IPS DF 6.9 (cell line): ENCODE data around the gene JDP2.

Source experiments
- DNase-seq: peaks from one replicate; pipeline ENCODE4 v3.0.0-alpha.2; 2013; ENCODE audit warnings: low read depth, low spot score
- H3K27ac ChIP-seq: one replicate; pipeline ENCODE4 v1.5.1; 2013; ENCODE audit warnings: low read length, control low read depth
- H3K27me3 ChIP-seq: 2 replicates; pipeline ENCODE4 v1.6.1; 2013; ENCODE audit warnings: mild to moderate bottlenecking, low read length; ENCODE audit not compliant: control insufficient read depth, insufficient read depth
- H3K36me3 ChIP-seq: 2 replicates; pipeline ENCODE4 v1.6.1; 2013; ENCODE audit warnings: low read length; ENCODE audit not compliant: control insufficient read depth, insufficient read depth
- H3K4me1 ChIP-seq: 2 replicates; pipeline ENCODE4 v1.6.1; 2013; ENCODE audit warnings: low read length; ENCODE audit not compliant: control insufficient read depth, insufficient read depth
- H3K4me3 ChIP-seq: 2 replicates; pipeline ENCODE4 v1.5.1; 2013; ENCODE audit warnings: mild to moderate bottlenecking, low read length
- H3K9me3 ChIP-seq: 2 replicates; pipeline ENCODE4 v1.6.1; 2013; ENCODE audit warnings: low read length, inconsistent platforms; ENCODE audit not compliant: control insufficient read depth, insufficient read depth
- WGBS: extraction: QIAGEN DNeasy Blood & Tissue Kit; methylation state at CpG from one replicate; pipeline ENCODE4 v1.1.7; 2013; ENCODE audit warnings: mixed read lengths, missing lambda C conversion rate; ENCODE audit not compliant: insufficient read length, insufficient coverage; 5-methylcytosine and 5-hydroxymethylcytosine counted together

Gene JDP2

DNA sequence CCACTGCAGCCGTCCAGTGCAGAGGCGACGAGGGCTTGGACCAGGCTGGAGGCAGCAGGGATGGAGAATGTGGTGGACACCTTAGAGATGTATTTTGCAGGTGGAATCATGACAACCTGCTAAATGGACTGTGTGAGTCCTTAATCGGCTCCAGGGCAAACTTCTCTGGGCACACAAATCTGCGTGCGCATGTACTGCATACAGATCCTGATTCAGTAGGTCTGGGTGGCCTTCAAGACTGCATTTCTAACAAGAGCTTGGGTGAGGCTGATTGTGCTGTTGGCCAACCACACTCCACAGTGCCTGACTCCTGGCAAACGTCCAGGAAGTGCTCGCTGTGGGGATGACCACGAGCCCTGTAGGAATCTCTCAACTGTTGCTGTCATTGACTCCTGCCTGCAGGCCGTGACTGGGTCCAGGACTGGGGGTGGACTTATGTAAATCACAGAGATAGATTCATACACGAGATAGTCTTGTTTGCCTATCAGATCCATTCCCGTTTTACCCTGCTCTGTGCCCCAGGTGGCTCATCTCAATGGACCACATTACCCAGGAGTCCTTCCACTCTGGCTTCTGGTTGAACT is 27.2 kb downstream of the JDP2 start:
- Histone ChIP-seq H3K27ac (no peak overlapping the region), H3K4me3 (no peak overlapping the region), H3K36me3 (no peaks in the 10 kb centered on the region), H3K27me3 (no peaks in the 10 kb centered on the region), H3K9me3 (no peaks in the 10 kb centered on the region), H3K4me1 (peaks cover 6% of the 10 kb centered on the region)
- no CpG with 5 or more reads among the region's 12 CpGs for WGBS
- no peak for DNase-seq

DNA sequence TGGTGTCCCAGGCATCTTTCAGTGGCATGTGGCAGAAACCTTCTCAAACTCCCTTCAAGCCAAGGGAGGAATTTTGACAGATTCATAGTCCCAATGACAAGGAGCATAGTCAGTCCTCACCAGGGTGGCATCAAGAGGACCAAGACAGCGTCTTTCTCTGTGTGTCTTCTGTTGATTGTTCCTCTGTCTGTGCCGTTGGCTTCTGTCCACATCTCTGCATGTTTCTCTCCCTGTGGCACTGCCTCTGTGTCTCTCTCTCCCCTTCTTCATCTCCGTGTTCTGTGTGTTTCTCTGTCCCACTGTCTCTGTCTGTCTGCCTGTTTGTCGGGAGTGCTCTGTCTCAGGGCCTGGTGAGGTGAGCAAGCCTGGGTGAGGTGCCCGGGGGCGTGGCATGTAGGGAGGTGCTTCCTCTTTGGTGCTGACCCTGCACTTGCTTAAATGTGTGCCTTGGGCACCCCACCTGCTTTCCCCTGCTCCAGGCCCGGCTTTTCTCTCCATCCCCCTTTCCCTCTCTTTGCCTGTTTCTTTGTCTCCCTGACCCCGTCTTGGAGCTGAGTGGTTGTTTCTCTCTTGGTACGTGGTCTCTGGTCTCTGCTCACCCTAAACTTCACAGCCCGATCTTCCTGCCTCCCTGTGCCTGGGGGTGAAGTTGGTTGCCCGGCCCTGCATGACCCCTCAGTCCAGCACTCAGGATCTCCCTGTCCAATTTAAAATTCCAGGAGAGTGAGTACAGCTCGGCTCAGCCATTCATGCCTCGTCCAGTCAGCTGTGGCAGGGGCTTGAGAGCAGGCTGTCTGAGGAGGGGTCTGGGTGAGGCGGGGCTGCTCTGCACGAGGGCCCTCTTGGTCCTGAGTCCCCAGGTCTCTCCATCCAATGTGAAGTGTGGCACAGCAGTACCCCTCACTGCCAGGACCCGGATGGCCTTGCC is 28.5 kb downstream of the JDP2 start:
- peaks cover 6% of the 10 kb centered on the region for H3K4me1 ChIP-seq
- no peak for DNase-seq
- WGBS = no CpG with 5 or more reads among the region's 16 CpGs
- H3K4me3 ChIP-seq = no peak overlapping the region
- no peaks in the 10 kb centered on the region for H3K36me3 ChIP-seq
- no peak overlapping the region for H3K27ac ChIP-seq
- H3K27me3 ChIP-seq = no peaks in the 10 kb centered on the region
- no peaks in the 10 kb centered on the region for H3K9me3 ChIP-seq

DNA sequence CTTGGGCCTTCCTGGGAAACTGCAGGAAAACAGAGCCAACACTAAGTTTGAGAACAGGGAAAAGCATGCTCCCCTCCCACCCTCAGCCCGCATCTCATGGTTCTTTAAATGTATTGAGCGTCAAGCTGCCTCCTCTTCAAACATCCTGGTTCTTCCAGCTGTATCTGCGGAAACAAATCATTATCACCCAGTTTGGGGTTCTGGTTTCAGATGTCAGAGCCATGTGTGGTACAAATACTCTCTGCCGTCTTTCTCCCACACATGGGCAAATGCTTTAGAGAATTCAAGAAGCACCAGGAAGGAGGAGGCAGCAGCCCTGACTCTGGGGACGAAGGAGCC is 29.1 kb downstream of the JDP2 start:
- Histone ChIP-seq H3K9me3 (no peaks in the 10 kb centered on the region), H3K36me3 (no peaks in the 10 kb centered on the region), H3K4me3 (no peak overlapping the region), H3K27me3 (no peaks in the 10 kb centered on the region), H3K27ac (no peak overlapping the region), H3K4me1 (peaks cover 6% of the 10 kb centered on the region)
- WGBS = no CpG with 5 or more reads among the region's 5 CpGs
- no peak for DNase-seq

DNA sequence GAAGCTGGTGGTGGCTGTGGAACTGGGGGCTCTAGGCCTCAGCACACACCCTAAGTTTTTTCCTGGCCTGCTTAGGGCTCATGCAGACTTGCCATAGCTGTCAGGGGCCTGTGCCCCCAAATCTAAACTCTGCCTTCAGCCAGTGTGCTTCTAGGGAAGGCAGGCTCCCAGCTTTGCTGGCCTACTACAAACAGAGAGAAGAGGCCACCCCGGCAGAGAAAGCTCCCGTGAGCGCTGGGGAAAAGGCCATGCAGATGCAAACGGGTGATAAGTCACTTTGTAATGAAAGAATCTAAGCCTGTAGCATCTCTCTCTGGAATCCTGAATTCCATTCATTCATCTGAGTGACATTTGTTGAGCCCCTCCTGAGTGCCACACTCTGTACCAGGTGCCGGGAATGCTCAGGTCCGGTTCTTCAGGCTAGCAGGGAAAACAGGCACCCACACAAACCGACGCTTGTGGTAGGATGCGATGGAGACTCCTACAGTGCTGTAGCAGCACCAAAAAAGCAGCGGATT is 29.9 kb downstream of the JDP2 start:
- no peak for DNase-seq
- Histone ChIP-seq H3K4me3 (no peak overlapping the region), H3K27me3 (no peaks in the 10 kb centered on the region), H3K27ac (no peak overlapping the region), H3K36me3 (no peaks in the 10 kb centered on the region), H3K4me1 (peaks cover 6% of the 10 kb centered on the region), H3K9me3 (no peaks in the 10 kb centered on the region)
- no CpG with 5 or more reads among the region's 10 CpGs for WGBS

DNA sequence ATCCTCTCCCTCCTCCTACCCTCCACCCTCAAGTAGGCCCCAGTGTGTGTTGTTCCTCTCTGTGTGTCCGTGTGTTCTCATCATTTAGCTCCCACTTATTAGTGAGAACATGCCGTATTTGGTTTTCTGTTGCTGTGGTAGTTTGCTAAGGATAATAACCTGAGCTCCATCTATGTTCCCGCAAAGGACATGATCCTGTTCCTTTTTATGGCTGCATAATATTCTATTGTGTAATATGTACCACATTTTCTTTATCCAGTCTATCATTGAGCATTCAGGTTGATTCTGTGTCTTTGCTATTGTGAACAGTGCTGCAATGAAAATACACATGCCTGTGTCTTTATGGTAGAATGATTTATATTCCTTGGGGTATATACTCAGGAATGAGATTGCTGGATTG is 30.5 kb downstream of the JDP2 start:
- H3K27me3 ChIP-seq = no peaks in the 10 kb centered on the region
- H3K27ac ChIP-seq = no peak overlapping the region
- no peak for DNase-seq
- H3K4me3 ChIP-seq = no peak overlapping the region
- no peaks in the 10 kb centered on the region for H3K36me3 ChIP-seq
- H3K9me3 ChIP-seq = no peaks in the 10 kb centered on the region
- H3K4me1 ChIP-seq = peaks cover 6% of the 10 kb centered on the region
- WGBS = no CpG with 5 or more reads among the region's 3 CpGs

DNA sequence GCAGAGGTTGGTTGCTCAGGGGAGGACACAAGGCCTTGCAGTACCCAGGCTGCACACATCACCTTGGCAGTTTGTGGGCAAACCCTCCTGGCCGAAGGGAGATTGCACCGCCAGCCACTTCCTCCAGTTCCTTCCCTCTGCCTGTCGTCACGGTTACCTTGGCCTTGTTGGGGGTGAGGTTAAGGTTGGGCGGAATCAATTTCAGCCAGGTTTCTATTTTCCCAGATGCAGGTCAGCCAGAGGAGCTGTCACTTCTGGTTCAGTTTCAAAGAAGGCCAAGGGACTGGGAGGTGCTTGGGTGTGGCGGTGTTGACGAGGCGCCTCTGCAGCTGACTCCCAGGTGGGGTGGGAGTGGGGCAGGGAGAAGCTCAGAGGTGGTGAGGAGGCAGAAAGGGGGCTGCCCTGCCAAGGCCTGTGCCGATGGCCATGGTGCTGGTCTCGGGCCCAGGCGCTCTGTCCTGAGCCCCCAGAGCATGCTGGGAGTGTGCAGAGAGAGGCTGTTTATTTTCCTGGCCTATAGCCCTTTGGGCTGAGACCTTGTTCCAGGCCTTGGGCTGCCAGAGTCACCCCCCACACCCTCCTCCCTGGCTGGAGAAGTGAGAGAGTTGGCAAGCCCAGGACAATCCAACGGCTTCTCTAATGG is 31.4 kb downstream of the JDP2 start:
- DNase-seq = no peak
- no peaks in the 10 kb centered on the region for H3K9me3 ChIP-seq
- peaks cover 6% of the 10 kb centered on the region for H3K4me1 ChIP-seq
- H3K27ac ChIP-seq = no peak overlapping the region
- no peaks in the 10 kb centered on the region for H3K27me3 ChIP-seq
- WGBS = no CpG with 5 or more reads among the region's 12 CpGs
- no peak overlapping the region for H3K4me3 ChIP-seq
- H3K36me3 ChIP-seq = no peaks in the 10 kb centered on the region

DNA sequence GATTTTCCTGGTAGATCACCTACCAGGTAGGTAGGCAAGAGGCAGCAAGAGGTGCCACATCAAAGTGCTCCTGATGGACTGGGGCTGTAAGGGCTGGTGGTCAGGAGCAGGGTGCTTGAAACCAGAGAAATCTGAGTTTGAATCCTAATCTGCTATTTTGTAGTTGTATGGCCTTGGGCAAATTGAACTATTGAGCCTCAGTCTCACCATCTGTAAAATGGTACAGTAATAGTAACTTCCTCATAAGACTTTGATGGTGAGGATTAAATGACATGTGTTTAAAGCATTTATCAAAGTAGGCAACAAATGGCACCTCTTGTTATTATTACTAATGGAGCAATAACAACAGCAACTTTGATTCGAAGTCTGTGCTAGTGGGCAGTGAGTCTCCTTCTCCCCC is 32.0 kb downstream of the JDP2 start:
- WGBS = no CpG with 5 or more reads among the region's 1 CpG
- Histone ChIP-seq H3K36me3 (no peaks in the 10 kb centered on the region), H3K4me1 (peaks cover 6% of the 10 kb centered on the region), H3K4me3 (no peak overlapping the region), H3K27me3 (no peaks in the 10 kb centered on the region), H3K9me3 (no peaks in the 10 kb centered on the region), H3K27ac (no peak overlapping the region)
- DNase-seq = no peak

DNA sequence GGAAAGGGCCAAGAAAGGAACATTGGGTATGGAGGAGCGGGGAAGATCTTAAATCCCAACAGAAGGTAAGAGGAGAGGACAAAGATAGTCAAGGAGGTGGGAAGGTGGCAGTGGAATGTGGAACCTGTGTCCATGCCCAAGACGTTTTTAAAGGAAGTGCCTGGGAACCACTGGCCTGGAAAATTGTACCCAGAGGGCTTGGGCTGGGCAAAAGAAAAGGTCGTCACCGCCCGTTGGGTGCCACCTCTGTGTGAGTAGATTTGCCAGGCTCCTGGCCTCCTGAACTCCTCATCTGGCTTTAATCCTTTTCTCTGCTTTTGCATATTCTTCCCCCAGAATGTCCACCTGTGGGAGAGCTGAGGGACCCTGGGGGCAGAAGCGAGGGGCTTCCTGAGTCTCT is 32.6 kb downstream of the JDP2 start:
- Histone ChIP-seq H3K9me3 (no peaks in the 10 kb centered on the region), H3K4me3 (no peak overlapping the region), H3K36me3 (no peaks in the 10 kb centered on the region), H3K27ac (no peak overlapping the region), H3K27me3 (no peaks in the 10 kb centered on the region), H3K4me1 (peaks cover 6% of the 10 kb centered on the region)
- no CpG with 5 or more reads among the region's 6 CpGs for WGBS
- no peak for DNase-seq

DNA sequence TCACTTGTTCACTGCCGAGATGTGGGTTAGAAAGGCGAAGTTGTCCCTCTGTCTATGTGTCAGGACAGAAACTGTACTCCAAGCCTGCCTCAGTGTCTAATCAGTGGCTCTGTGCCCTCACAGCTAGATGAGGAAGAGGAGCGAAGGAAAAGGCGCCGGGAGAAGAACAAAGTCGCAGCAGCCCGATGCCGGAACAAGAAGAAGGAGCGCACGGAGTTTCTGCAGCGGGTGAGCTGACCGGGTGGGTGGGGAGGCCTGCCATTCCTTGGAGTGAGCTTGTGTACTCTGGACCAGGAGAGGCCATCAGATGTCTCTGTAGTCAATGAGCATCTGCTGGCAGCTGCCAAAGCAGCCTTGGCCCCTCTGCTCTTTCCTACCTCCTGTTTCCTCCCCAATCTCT is 33.5 kb downstream of the JDP2 start:
- H3K9me3 ChIP-seq = no peaks in the 10 kb centered on the region
- no peak overlapping the region for H3K27ac ChIP-seq
- H3K36me3 ChIP-seq = no peaks in the 10 kb centered on the region
- H3K4me3 ChIP-seq = no peak overlapping the region
- H3K27me3 ChIP-seq = no peaks in the 10 kb centered on the region
- WGBS = no CpG with 5 or more reads among the region's 12 CpGs
- no peak for DNase-seq
- H3K4me1 ChIP-seq = peaks cover 4% of the 10 kb centered on the region

DNA sequence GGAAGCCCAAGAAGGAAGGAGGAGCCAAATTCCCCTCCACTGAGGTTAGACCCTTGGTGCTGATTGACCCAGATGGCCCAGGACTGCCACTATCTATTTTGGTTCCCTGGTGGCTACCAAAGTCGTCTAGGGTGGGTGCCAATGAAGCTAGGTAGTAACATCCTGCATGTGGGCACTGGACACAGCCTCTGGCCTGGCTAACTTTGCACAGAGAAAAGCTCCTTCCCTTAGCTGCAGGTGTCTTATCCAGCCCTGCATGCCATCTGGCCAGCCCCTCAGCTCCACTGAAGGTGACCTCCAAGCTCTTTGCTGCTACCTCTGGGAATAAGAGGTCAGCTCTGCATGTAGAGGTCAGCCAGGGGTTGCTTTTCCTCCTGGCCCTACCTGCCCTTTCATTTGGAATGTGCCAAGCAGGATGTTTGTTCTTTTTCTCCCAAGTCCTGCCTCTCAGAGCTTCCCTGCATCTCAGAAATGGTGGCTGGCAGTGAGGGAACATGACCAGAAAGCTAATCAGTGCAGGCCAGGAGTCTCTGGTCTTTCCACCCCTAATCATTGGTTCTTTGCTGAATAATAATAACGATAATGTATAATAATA is 34.0 kb downstream of the JDP2 start:
- Histone ChIP-seq H3K27ac (no peak overlapping the region), H3K9me3 (no peaks in the 10 kb centered on the region), H3K36me3 (no peaks in the 10 kb centered on the region), H3K27me3 (no peaks in the 10 kb centered on the region), H3K4me1 (peaks cover 4% of the 10 kb centered on the region), H3K4me3 (no peak overlapping the region)
- DNase-seq = no peak
- no CpG with 5 or more reads among the region's 2 CpGs for WGBS
